GM06990 (cell line): ENCODE data around the gene NUP210L.
"Not testable (repeated sequence)": the region's sequence is repeated elsewhere in the genome, so short reads cannot be mapped to it uniquely, and the experiment has no call there.

Experiments
- DNase-seq: peaks from one replicate; pipeline ENCODE4 v3.0.0-alpha.2; 2011; ENCODE audit not compliant: insufficient read length; ENCODE audit errors: extremely low read depth
- H3K27me3 ChIP-seq: replicated peaks from 2 replicates; pipeline ENCODE4 v1.6.0; 2011; ENCODE audit warnings: low read length; ENCODE audit not compliant: control insufficient read depth, insufficient read depth
- H3K36me3 ChIP-seq: 2 replicates; pipeline ENCODE4 v1.5.1; 2011; ENCODE audit warnings: low read length; ENCODE audit not compliant: control insufficient read depth, insufficient read depth
- H3K4me3 ChIP-seq: replicated peaks from 2 replicates; pipeline ENCODE4 v1.5.1; 2011; ENCODE audit warnings: low read depth, mild to moderate bottlenecking, control low read depth, low read length
- CTCF ChIP-seq: IDR thresholded peaks from 2 replicates; pipeline ENCODE4 v1.5.1; 2011; ENCODE audit warnings: low read length, control low read depth, mild to moderate bottlenecking, inconsistent platforms; ENCODE audit not compliant: insufficient read depth, poor library complexity, severe bottlenecking

NUP210L gene

DNA sequence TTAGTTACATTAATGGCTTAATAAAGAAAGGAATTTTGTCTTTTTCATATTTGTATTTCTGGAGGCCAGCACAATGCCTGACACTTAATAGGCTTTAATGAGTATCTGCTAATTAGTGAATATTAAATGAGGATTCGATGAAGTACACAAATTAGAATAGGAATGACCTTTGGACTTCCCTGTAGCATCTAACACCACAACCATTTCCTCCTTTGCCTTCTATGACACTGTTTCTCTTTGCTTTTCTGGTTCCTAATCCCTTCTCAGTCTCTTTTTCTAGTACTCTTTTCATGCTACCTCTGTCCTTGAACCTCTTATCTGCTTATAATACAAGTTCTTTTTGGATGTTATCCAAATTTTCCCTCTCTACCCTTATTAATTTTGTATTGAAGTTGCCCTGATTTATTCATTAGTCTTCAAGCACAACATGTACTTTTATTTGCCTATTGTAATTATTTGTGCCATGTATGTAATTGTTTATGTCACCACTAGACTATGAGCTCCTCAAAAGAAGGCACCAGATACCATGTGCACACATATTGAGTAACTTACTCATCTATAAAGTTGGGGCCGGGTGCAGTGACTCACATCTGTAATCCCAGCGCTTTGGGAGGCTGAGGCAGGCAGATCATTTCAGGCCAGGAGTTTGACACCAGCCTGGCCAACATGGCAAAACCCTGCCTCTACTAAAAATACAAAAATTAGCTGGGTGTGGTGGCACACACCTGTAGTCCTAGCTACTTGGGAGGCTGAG, 140.5 kb downstream of the NUP210L start:
- Histone ChIP-seq H3K4me3 (no peak overlapping the region), H3K36me3 (no peaks in the 10 kb centered on the region), H3K27me3 (no peaks in the 10 kb centered on the region)
- TF ChIP-seq CTCF: no peak
- DNase-seq: no peak

DNA sequence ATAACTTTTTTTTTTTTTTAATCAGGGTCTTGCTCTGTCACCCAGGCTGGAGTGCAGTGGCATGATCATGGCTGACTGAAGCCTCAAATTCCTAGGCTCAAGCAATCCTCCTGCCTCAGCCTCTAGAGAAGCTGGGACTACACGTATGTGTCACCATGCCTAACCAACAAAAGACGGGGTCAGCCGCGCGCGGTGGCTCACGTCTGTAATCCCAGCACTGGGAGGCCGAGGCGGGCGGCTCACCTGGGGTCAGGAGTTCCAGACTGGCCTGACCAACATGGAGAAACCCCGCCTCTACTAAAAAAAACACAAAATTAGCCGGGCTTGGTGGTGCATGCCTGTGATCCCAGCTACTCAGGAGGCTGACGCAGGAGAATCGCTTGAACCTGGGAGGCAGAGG, 142.3 kb downstream of the NUP210L start:
- not testable (repeated sequence) for DNase-seq, H3K36me3 ChIP-seq, H3K4me3 ChIP-seq, H3K27me3 ChIP-seq

DNA sequence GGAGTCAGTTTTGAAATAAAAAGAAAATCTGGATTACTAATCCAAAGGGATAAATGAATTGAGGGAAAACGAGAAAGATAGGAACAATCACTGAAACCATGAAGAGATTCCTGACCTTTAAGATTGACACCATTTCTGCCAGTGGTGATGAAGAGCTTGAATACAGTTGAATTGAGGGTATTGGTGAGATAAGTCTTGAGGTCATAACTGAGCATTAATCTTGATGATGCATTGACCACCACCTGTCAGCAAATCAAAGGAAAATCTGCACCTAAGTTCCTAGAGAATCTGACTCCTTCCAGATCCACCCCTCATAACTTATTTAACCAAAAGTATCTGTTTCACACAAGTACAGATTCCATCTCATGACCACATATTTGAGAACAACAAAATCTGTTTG, 142.7 kb downstream of the NUP210L start:
- no peak overlapping the region for H3K4me3 ChIP-seq
- DNase-seq: no peak
- no peaks in the 10 kb centered on the region for H3K27me3 ChIP-seq
- no peaks in the 10 kb centered on the region for H3K36me3 ChIP-seq
- no peak for TF ChIP-seq CTCF

DNA sequence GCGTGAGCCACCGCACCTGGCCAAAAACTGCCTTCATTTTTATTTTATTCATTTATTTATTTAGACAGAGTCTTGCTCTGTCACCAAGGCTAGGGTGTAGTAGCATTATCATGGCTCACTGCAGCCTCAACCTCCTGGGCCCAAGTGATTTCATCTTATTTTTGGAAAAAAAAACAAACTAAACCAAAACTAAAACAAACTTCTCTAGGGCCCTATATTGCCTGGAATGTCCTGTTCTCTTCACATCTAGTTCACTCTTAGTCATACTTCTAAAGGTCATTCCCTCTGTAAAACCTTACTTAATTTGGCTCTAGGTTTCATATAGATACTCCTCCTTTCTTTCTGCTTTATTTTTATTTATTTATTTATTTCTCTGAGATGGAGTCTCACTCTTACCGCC, 148.7 kb downstream of the NUP210L start:
- DNase-seq: no peak
- no peak for TF ChIP-seq CTCF
- H3K4me3 ChIP-seq: no peak overlapping the region
- H3K36me3 ChIP-seq: no peaks in the 10 kb centered on the region
- no peaks in the 10 kb centered on the region for H3K27me3 ChIP-seq

DNA sequence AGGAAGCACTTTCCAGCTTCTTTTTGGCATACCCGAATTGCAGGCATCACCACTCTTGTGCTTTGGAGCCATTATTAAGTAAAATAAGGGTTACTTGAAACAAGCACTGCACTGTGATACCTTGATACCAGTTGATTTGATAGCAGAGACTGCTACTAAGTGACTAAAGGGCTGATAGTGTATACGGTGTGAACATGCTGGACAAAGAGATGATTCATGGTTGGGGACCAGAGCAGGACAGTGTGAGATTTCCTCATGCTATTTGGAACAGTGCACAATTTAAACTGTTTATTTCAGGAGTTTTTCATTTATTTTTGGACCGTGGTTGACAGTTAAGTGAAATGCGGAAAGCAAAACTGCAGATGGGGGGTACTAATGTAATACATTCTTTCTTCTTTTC, 154.5 kb downstream of the NUP210L start:
- H3K4me3 ChIP-seq: no peak overlapping the region
- H3K27me3 ChIP-seq: no peaks in the 10 kb centered on the region
- DNase-seq: no peak
- H3K36me3 ChIP-seq: no peaks in the 10 kb centered on the region
- TF ChIP-seq CTCF: no peak

DNA sequence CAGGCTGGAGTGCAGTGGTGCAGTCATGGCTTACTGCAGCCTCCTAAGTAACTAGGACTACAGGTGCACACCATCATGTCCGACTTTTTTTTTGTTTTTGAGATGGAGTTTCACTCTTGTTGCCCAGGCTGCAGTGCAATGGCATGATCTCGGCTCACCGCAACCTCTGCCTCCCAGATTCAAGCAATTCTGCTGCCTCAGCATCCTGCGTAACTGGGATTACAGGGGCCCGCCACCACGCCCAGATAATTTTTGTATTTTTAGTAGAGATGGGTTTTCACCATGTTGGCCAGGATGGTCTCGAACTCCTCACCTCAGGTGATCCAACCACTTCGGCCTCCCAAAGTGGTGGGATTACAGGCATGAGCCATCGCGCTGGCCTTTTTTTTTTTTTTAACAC, 158.0 kb downstream of the NUP210L start:
- H3K4me3 ChIP-seq, DNase-seq, H3K36me3 ChIP-seq, H3K27me3 ChIP-seq: not testable (repeated sequence)

- DNase-seq: no peak
- Histone ChIP-seq H3K27me3 (no peaks in the 10 kb centered on the region), H3K36me3 (peaks cover 8% of the 10 kb centered on the region), H3K4me3 (no peak overlapping the region)
- no peak for TF ChIP-seq CTCF
Observed at GRCh38 chr1:153995640-153996039, 159.2 kb downstream of the NUP210L start.
